Mononuclear cell (primary cell): Measurements from ENCODE around the gene MIEF1. TPM values are rescaled to one million over a fixed set of nuclear protein-coding genes. Genes with fewer than 3 reads are reported as not detected.
"Not testable (repeated sequence)": the region's sequence is repeated elsewhere in the genome, so short reads cannot be mapped to it uniquely, and the experiment has no call there.

Experiments
- H3K27me3 ChIP-seq: 2 replicates; pipeline ENCODE4 v1.6.0; 2011; ENCODE audit warnings: low read length, control low read depth; ENCODE audit not compliant: insufficient read depth
- H3K4me1 ChIP-seq: 2 replicates; pipeline ENCODE4 v1.5.1; 2011; ENCODE audit warnings: mild to moderate bottlenecking, low read length, control low read depth; ENCODE audit not compliant: insufficient read depth
- H3K4me3 ChIP-seq: 2 replicates; pipeline ENCODE4 v1.5.1; 2011; ENCODE audit warnings: mild to moderate bottlenecking, low read length, moderate library complexity
- H3K9me3 ChIP-seq: 2 replicates; pipeline ENCODE4 v1.5.1; 2011; ENCODE audit warnings: low read depth, mild to moderate bottlenecking, control low read depth, low read length
- total RNA-seq: library from RNA; depleted of rRNA; stranded (reverse); fragments of >200 nt; gene quantifications from one replicate; pipeline ENCODE4 v1.2.3, GENCODE V29; 2012

Gene MIEF1
- total RNA-seq, 1 donor = 26.4 TPM

DNA sequence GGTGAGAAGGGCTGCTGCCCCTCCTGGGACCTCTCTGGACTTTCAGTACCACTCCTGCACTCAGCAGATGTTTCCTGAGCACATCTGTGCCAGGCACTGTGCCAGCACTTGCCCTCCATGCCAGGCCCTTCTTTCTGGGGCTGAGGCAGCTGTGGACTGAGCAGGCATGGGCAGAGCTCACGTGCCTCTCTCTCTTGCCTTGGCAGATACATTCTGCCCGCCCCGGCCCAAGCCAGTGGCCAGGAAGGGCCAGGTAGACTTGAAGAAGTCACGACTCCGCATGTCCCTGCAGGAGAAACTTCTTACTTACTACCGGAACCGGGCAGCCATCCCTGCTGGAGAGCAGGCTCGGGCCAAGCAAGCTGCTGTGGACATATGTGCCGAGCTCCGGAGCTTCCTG lies 9.9 kb downstream of the MIEF1 start:
- no peaks in the 10 kb centered on the region for H3K4me1 ChIP-seq
- no peaks in the 10 kb centered on the region for H3K27me3 ChIP-seq
- no peaks in the 10 kb centered on the region for H3K9me3 ChIP-seq
- H3K4me3 ChIP-seq = no peak overlapping the region

DNA sequence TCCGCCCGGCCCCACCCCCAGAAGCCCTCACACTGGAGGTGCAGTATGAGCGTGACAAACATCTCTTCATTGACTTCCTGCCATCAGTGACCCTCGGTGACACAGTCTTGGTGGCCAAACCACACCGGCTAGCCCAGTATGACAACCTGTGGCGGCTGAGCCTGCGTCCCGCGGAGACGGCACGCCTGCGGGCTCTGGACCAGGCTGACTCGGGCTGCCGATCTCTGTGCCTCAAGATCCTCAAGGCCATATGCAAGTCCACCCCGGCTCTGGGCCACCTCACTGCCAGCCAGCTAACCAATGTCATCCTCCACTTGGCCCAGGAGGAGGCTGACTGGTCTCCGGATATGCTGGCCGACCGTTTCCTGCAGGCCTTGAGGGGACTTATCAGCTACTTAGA lies 11.7 kb downstream of the MIEF1 start:
- no peaks in the 10 kb centered on the region for H3K27me3 ChIP-seq

DNA sequence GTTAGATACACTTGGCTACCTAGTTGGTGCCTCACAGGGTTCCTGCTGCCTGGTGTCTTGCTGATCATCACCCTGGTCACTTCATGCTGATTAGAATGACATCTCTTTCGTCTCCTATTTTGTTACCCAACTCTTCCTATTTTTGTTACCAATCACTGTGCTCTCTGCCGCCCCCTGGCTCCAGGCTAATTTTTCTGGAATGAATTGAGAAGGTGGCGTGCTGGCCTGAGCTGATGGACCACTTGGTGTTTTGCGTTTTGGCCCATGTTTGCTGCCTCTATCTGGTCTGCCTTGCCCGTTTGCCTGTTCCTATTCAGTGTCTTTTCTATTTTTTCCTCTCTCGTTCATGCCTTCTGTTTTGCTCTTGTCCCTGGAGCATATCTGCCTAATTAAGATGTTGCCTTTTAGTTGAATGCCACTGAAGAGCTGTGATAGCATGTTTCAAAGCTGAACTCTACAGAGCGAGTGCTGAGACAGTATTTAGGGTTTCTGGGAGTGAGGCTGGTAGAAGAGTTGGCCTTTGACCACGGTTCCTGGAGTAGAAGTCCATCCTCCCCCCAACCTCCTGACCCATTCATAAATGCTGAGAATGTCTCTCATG lies 12.4 kb downstream of the MIEF1 start:
- Histone ChIP-seq H3K9me3 (no peaks in the 10 kb centered on the region), H3K4me1 (peaks cover 13% of the 10 kb centered on the region), H3K27me3 (no peaks in the 10 kb centered on the region), H3K4me3 (no peak overlapping the region)

More for the DNA sequence above, 11.7 kb downstream of the MIEF1 start:
- H3K4me1 ChIP-seq = peaks cover 6% of the 10 kb centered on the region
- H3K9me3 ChIP-seq = no peaks in the 10 kb centered on the region
- H3K4me3 ChIP-seq = no peak overlapping the region

DNA sequence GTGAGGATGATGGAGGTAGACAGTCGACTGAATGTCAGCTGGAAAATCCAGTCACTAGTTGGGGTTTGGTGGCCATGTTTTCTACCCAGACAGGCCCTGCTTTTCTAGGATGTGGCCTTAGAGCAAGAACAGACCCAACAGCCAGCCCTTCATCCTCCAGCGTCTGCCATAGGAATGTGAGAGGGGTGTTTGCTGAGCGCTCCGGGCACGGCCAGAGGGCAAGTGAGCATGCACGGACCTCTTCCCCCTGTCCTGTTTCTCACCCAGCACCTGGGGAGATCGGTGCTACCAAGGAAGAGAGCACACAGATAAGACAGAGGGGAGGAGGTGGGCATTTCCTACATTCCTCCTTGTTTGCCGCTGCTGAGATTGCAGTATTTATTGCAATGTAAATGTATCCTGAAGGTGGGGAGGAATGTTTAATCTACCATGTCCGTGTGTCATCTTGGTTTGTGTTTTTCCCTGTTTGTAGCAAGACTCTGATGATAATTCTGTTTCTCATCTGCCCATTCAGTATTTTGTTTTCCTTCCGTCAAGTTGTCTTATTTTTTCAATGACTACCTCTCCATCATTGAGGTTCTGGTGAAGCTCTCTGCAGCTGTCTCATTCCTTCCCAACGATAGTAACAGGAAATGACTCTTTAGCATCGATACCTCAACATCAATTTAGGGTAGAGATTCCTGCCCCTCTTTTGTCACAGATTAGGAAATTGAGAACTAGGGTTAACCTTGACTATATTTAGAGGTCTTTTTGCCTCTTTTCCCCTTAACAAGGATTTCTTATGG lies 13.4 kb downstream of the MIEF1 start:
- H3K9me3 ChIP-seq = no peaks in the 10 kb centered on the region
- H3K4me1 ChIP-seq = peaks cover 16% of the 10 kb centered on the region
- H3K4me3 ChIP-seq = no peak overlapping the region
- H3K27me3 ChIP-seq = no peaks in the 10 kb centered on the region

DNA sequence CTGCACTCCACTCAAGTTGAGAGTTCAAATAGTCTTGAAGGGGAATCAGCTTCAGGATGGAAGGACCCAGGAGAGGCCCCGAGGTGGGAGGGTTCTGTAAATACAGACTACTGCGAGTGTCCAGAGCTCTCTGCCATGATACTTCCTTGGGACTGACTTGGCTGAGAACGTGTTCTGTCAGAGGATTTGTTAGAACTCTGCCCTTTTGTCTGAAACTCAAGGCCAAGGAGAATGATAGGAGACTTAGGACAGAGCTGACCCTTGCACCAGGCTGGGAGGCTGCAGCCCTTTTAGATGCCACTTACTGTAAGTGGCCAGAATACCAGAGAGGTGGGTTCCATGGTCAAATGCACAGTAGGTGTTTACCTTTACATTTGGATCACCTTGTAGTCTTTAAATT lies 15.4 kb downstream of the MIEF1 start:
- Histone ChIP-seq H3K9me3 (no peaks in the 10 kb centered on the region), H3K4me3 (no peak overlapping the region), H3K4me1 (peaks cover 29% of the 10 kb centered on the region), H3K27me3 (no peaks in the 10 kb centered on the region)

DNA sequence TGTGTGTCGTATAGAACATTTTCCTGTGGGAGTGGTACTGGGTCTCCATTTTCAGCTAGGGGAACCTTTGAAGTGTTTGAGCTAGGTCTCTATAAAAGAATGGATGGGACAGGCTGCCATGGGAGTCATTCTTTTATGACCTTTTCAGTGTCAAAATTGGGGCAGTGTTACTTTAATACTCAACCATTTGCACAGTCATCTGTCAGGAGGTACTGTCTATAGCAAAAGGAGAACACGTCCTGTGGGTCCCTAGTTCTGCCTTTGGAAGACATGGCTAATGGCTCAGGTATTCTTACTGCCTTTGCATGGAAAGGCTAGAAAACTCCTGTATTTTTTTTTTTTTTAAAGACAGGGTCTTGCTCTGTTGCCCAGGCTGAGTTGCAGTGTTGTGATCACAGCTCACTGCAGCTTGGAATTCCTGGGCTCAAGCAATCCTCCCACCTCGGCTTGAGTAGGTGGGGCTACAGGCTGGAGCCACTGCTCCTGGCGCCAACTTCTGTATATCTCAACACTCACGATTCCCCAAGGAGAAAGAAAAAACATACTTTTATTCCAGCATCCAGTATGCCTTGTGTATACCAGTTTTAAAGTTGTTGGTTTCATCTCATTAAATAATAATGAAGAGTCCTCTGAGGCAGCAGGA lies 16.2 kb downstream of the MIEF1 start:
- H3K9me3 ChIP-seq = no peaks in the 10 kb centered on the region
- no peak overlapping the region for H3K4me3 ChIP-seq

DNA sequence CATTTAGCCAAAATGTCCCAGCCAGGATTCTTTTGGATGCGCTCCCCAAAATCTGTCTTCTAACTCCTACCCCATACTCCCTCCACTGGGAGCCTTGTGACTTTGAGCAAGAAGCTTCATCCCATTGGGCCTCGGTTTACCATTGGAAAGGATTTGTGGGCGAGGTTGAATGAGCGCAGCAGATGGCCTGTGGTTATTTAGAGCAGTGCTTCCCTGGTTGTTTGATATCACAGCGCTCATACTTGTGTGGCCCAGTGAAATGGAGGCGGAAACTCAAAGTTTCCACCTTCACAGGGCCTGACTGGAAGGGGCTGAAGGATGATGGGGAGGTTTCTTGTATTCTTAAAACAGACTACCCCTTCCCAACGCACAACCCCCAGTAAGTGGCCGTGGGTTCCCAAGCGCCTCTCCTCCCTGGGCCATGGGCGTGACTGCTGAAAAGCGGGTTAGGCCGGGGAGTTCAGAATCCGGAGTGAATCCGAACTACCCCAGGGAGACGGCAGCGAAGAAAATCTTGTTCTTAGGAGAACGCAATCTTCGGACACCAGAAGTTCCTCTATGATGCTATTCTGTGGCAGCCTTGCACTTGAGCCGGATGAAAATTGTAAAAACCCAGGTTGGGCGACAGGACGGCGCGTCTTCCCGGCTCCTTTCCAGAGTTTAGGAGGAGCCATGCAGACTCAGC lies 17.0 kb downstream of the MIEF1 start:
- peak overlapping the region; percentile 100 for H3K4me3 ChIP-seq
- no peaks in the 10 kb centered on the region for H3K27me3 ChIP-seq
- H3K9me3 ChIP-seq = no peaks in the 10 kb centered on the region
- H3K4me1 ChIP-seq = peaks cover 45% of the 10 kb centered on the region

More for the DNA sequence above, 16.2 kb downstream of the MIEF1 start:
- Histone ChIP-seq H3K4me1 (peaks cover 37% of the 10 kb centered on the region), H3K27me3 (no peaks in the 10 kb centered on the region)

DNA sequence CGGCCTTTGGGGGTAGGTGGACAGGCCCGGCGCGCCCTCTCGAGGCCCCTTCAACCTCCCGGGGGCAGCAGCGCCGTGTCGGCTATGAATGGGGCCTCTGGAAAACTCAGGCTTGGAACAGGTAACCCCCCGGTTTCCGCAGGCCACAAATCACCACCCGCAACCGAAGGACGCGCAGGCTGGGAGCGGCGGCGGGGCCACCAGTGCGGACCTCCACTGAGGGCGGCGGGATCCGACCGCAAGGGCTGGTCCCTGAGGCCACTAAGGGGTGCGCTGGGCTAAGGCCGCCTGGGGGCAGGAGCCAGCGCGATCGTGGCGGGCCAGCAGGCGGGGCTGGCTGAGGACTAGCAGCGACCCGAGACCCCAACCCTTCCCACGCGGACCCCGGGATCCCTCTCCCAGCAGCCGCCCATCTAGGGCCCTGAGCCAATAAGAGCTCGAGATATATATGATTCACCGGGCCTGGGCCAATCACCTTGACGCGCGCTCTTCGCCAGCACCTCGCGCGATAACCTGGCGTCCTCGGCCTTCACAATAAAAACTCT lies 17.7 kb downstream of the MIEF1 start:
- H3K9me3 ChIP-seq = no peaks in the 10 kb centered on the region
- H3K27me3 ChIP-seq = no peaks in the 10 kb centered on the region
- peak overlapping the region; percentile 100 for H3K4me3 ChIP-seq
- peaks cover 49% of the 10 kb centered on the region for H3K4me1 ChIP-seq

DNA sequence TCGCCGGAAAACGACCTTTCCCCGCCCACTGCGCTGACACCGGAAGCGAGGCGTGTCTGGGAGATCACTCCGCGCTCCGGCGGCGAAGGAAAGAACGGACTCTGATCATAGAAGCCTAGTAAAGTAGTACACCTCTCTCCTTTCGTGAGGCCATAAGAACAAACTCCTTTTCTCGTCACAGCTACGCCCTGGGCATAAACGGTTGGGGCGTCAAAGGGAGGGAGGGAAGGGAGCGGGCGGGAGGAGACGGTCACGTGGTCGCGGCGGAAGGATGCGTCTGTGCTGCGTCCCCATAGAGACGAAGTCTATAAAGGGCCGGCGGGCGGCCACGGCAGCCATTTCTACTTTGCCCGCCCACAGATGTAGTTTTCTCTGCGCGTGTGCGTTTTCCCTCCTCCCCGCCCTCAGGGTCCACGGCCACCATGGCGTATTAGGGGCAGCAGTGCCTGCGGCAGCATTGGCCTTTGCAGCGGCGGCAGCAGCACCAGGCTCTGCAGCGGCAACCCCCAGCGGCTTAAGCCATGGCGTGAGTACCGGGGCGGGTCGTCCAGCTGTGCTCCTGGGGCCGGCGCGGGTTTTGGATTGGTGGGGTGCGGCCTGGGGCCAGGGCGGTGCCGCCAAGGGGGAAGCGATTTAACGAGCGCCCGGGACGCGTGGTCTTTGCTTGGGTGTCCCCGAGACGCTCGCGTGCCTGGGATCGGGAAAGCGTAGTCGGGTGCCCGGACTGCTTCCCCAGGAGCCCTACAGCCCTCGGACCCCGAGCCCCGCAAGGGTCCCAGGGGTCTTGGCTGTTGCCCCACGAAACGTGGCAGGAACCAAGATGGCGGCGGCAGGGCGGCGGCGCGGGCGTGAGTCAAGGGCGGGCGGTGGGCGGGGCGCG lies 18.4 kb downstream of the MIEF1 start, which contains the start of gene ATF4:
Gene ATF4 (plus strand): TSS at position 337 of the 880 bp plus-strand sequence. CDS start 884 bp downstream, outside the sequence.
- Histone ChIP-seq H3K4me1 (peaks cover 56% of the 10 kb centered on the region), H3K9me3 (no peaks in the 10 kb centered on the region), H3K27me3 (no peaks in the 10 kb centered on the region), H3K4me3 (peak within 1 kb of the TSS; percentile 100)

DNA sequence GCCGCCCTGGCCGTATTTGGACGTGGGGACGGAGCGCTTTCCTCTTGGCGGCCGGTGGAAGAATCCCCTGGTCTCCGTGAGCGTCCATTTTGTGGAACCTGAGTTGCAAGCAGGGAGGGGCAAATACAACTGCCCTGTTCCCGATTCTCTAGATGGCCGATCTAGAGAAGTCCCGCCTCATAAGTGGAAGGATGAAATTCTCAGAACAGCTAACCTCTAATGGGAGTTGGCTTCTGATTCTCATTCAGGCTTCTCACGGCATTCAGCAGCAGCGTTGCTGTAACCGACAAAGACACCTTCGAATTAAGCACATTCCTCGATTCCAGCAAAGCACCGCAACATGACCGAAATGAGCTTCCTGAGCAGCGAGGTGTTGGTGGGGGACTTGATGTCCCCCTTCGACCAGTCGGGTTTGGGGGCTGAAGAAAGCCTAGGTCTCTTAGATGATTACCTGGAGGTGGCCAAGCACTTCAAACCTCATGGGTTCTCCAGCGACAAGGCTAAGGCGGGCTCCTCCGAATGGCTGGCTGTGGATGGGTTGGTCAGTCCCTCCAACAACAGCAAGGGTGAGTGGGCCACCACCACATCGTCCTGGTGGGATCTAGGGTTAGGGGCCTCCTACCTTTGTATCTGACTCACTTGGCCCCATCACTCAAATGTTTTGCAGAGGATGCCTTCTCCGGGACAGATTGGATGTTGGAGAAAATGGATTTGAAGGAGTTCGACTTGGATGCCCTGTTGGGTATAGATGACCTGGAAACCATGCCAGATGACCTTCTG lies 19.2 kb downstream of the MIEF1 start:
- not testable (repeated sequence) for H3K9me3 ChIP-seq, H3K27me3 ChIP-seq
- Histone ChIP-seq H3K4me1 (peaks cover 63% of the 10 kb centered on the region), H3K4me3 (peak overlapping the region; percentile 100)

DNA sequence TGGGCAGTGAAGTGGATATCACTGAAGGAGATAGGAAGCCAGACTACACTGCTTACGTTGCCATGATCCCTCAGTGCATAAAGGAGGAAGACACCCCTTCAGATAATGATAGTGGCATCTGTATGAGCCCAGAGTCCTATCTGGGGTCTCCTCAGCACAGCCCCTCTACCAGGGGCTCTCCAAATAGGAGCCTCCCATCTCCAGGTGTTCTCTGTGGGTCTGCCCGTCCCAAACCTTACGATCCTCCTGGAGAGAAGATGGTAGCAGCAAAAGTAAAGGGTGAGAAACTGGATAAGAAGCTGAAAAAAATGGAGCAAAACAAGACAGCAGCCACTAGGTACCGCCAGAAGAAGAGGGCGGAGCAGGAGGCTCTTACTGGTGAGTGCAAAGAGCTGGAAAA lies 20.0 kb downstream of the MIEF1 start:
- H3K9me3 ChIP-seq, H3K27me3 ChIP-seq: not testable (repeated sequence)
- H3K4me3 ChIP-seq = peak overlapping the region; percentile 100
- H3K4me1 ChIP-seq = peaks cover 71% of the 10 kb centered on the region

DNA sequence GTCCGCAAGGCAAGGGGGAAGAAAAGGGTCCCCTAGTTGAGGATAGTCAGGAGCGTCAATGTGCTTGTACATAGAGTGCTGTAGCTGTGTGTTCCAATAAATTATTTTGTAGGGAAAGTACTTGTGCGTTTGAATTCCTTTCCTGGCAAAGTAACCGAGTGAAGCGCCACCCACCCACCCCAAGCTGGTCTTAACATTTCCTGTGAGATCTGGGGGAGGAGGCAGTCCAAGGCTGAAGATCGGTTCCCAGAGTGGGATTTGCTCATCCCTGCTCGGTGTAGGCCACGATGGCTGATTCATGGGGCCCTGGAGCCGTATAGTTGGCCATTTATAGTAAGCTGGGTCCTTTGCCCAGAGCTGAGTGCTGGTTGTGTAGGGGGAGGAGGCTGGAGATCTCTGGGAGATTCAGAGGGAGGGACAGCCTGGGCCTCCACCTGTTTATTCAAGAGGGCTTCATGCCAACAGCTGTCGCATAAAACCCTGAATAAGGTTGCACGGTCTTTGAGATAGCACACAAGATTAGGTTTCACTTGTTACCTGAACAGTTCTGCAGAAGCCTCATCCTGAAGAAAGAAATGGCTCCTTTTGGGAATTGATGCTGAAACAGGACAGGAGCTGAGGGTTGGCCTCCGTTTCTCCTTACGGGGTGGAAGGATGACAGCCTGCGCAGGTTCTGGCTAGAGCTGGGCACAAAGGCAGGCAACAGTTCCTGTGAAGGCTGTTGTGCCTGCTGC lies 20.6 kb downstream of the MIEF1 start:
- Histone ChIP-seq H3K27me3 (no peaks in the 10 kb centered on the region), H3K4me1 (peaks cover 78% of the 10 kb centered on the region), H3K4me3 (no peak overlapping the region), H3K9me3 (no peaks in the 10 kb centered on the region)
